HG03439 (cell line): Measurements from ENCODE around the gene MYO18B.

Experiments
- ATAC-seq: cut with Tn5 transposase; IDR thresholded peaks from one replicate; pipeline ENCODE4 v1.9.1; 2021; ENCODE audit warnings: mild to moderate bottlenecking, moderate library complexity; ENCODE audit not compliant: unreplicated experiment

MYO18B gene

GRCh38 chr22:25933158-25933788 lies 191.3 kb downstream of the MYO18B start:
- ATAC-seq = no peak

- ATAC-seq = no peak
Observed at GRCh38 chr22:25935266-25936058, 193.5 kb downstream of the MYO18B start.

GRCh38 chr22:25938151-25938550 lies 196.2 kb downstream of the MYO18B start:
- ATAC-seq = no peak

- ATAC-seq = no peak
Observed at GRCh38 chr22:25939384-25939783, 197.4 kb downstream of the MYO18B start.

GRCh38 chr22:25940479-25940878 lies 198.5 kb downstream of the MYO18B start:
- ATAC-seq = no peak

- ATAC-seq = no peak
Observed at GRCh38 chr22:25941365-25941960, 199.5 kb downstream of the MYO18B start.

- ATAC-seq = no peak
Observed at GRCh38 chr22:25942115-25942855, 200.3 kb downstream of the MYO18B start.

- ATAC-seq = no peak
Observed at GRCh38 chr22:25942856-25943411, 200.9 kb downstream of the MYO18B start.

- no peak for ATAC-seq
Observed at GRCh38 chr22:25950111-25950510, 208.1 kb downstream of the MYO18B start.

- ATAC-seq = no peak
Observed at GRCh38 chr22:25953276-25953675, 211.3 kb downstream of the MYO18B start.

GRCh38 chr22:25953919-25954318 lies 211.9 kb downstream of the MYO18B start:
- no peak for ATAC-seq

GRCh38 chr22:25955323-25955722 lies 213.3 kb downstream of the MYO18B start:
- no peak for ATAC-seq

GRCh38 chr22:25956801-25957200 lies 214.8 kb downstream of the MYO18B start:
- no peak for ATAC-seq

- no peak for ATAC-seq
Observed at GRCh38 chr22:25959818-25960774, 218.1 kb downstream of the MYO18B start.

- ATAC-seq = no peak
Observed at GRCh38 chr22:25961699-25962098, 219.7 kb downstream of the MYO18B start.

- no peak for ATAC-seq
Observed at GRCh38 chr22:25962711-25963110, 220.7 kb downstream of the MYO18B start.

GRCh38 chr22:25964961-25965730 lies 223.2 kb downstream of the MYO18B start:
- ATAC-seq = no peak

- ATAC-seq = no peak
Observed at GRCh38 chr22:25966448-25966913, 224.5 kb downstream of the MYO18B start.

- ATAC-seq = no peak
Observed at GRCh38 chr22:25969286-25969685, 227.3 kb downstream of the MYO18B start.
